Adrenal gland (tissue), 12 donors: ENCODE measurements around the gene RAD51B. TPM values are rescaled to one million over a fixed set of nuclear protein-coding genes. Genes with fewer than 3 reads are reported as not detected.
"Not testable (repeated sequence)": the region's sequence is repeated elsewhere in the genome, so short reads cannot be mapped to it uniquely, and the experiment has no call there.

Source experiments
- DNase-seq, 7 donors: peaks; one replicate each; pipeline ENCODE4 v3.0.0-alpha.2; 2019 to 2020
- H3K27ac ChIP-seq, 5 donors: fragments of 200-600 bp; sonication (generic) in 4 of 5; 1 replicate in 3 of 5; 2 replicates in 2 of 5; pipeline versions ENCODE4 v1.5.1 to v1.8.0; 2016 to 2020; ENCODE audit warnings: mild to moderate bottlenecking in 1 of 5
- H3K27me3 ChIP-seq: fragments of 200-600 bp; 2 replicates; pipeline ENCODE4 v1.8.0; 2021
- H3K36me3 ChIP-seq, 2 donors: fragments of 200-600 bp; replicated peaks in 1 of 2; 1 replicate in 1 of 2; 2 replicates in 1 of 2; pipeline versions ENCODE4 v1.5.1 to v1.8.0; 2018 to 2022
- H3K4me1 ChIP-seq, 2 donors: fragments of 200-600 bp; replicated peaks in 1 of 2; 1 replicate in 1 of 2; 2 replicates in 1 of 2; pipeline versions ENCODE4 v1.5.1 to v1.8.0; 2018 to 2021
- H3K4me3 ChIP-seq, 4 donors: fragments of 200-600 bp; sonication (generic) in 3 of 4; one replicate each; pipeline ENCODE4 v1.5.1; 2016 to 2018
- H3K9me3 ChIP-seq, 3 donors: fragments of 200-600 bp; sonication (generic) in 1 of 3; replicated peaks in 1 of 3; 1 replicate in 2 of 3; 2 replicates in 1 of 3; pipeline versions ENCODE4 v1.5.1 to v1.8.0; 2016 to 2021
- POLR2A ChIP-seq, 2 donors: fragments of 450-650 bp; IDR thresholded peaks; one replicate each; pipeline ENCODE4 v1.6.1; 2017; ENCODE audit warnings: antibody characterized with exemption in 2 of 2, mild to moderate bottlenecking in 2 of 2, moderate library complexity in 1 of 2
- WGBS, 4 donors: extraction: QIAGEN DNeasy Blood & Tissue Kit in 2 of 4; methylation state at CpG; one replicate each; pipeline versions ENCODE4 v1.1.5 to v1.1.7; 2013 to 2017; 5-methylcytosine and 5-hydroxymethylcytosine counted together
- intact Hi-C, 2 donors: fragments of 100-400 bp; cut with DNase I; formaldehyde crosslinking; loops; one replicate each; pipeline versions ENCODE4 v1.14.1 to v1.15.0; 2022 to 2023
- polyA plus RNA-seq, 3 donors: library from polyadenylated mRNA; stranded (reverse); fragments of 200-250 nt in 2 of 3; fragments of 350-450 nt in 1 of 3; fragmentation: Illumina TruSeq in 1 of 3; extraction: RNeasy Lipid Tissue Mini Kit (QIAGEN cat#74804) in 1 of 3; gene quantifications; one replicate each; pipeline ENCODE4 v1.2.3, GENCODE V29; 2013 to 2014
- total RNA-seq, 9 donors: library from RNA; depleted of rRNA in 4 of 9; stranded (reverse); fragments of >200 nt in 4 of 9; fragments of 120-200 nt in 1 of 9; fragmentation: NEBNext Ultra II Directional in 1 of 9; extraction: Animal tissue kit (Norgen Biotek cat#: 25700) in 1 of 9; gene quantifications; one replicate each; pipeline versions ENCODE4 v1.1.0 to v1.2.4, GENCODE V29; 2013 to 2023
- TF ChIP-seq, protein P1 (sequence below), 6 experiments: fragments of 450-650 bp in 4 of 6; fragments of 200-600 bp in 2 of 6; sonication (generic) in 1 of 6; IDR thresholded peaks; 1 replicate in 5 of 6; 2 replicates in 1 of 6; pipeline versions ENCODE4 v1.5.1 to v1.8.0; 2016 to 2021; ENCODE audit warnings: antibody characterized with exemption in 6 of 6, mild to moderate bottlenecking in 2 of 6, moderate library complexity in 1 of 6
- donor health status: healthy with polysubstance abuse.
- donor health status: Bipolar disorder and iron deficiency.
- donor health status: DM: yes; HTN: yes; CAD: no.
- donor health status: DM: no; HTN: no; CAD: no.
- donor health status: DM: no; HTN: no; CAD: no.
- donor health status: DM: yes; HTN: yes; CAD: no.

RAD51B gene
- total and polyA plus RNA-seq, 12 donors: 2.3 to 24.6 (median 12.4) TPM

DNA sequence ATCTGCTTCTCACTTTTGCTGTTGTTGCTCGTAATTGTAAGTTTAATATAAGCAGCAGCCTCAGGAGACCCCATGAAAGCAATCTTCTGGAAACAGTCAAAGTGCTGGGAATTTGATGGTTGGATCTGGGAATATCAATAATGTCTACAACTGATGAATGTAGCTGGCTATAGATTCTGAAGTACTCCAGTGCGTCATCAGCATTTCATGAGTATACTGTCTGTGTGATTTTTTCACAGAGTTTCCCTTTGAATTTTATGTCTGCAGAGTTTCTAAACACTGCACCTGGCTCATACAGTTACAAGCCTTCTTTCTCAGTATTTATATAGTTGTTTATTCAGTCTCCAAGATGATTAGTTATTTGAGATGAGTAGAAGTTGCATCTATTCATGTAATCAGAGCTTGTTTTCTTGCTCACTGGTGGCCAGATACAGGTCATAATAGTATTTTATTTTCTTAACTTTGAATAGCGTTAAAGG lies 222.3 kb downstream of the RAD51B start:
- H3K4me1 ChIP-seq: no peaks in the 10 kb centered on the region
- intact Hi-C loops: no loop called here

DNA sequence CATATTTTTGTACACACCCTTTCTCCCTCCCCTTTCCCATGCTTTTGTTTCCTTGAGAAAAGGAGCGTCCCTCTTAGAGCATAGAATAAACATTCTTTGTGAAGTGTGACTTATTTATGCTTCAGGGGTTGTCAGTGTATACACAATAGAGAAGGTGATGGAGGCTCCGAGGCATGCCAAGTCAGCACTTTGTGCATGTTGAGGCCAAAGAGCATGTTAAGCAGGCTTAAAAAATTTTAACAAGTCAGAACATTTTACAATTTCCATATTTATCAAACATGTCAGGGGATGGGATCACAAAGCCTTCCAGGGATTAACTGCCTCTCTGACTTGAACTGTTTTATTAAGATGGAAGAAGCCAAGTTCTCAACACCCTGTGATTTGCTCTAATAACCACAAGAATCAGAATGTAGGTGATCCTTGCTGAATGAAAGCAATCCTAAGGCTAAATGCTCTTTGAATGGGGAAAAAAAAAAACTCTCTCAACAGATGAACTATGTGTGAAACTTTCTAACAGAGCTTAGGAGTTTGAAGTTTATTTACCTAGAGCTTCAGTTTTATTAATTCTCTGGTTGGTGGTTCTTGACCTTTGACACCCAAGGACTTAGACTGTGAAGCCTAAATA lies 223.1 kb downstream of the RAD51B start:
- Histone ChIP-seq H3K36me3 (no peaks in the 10 kb centered on the region), H3K27ac (no peak overlapping the region), H3K4me1 (no peaks in the 10 kb centered on the region), H3K9me3 (no peaks in the 10 kb centered on the region), H3K27me3 (no peaks in the 10 kb centered on the region), H3K4me3 (no peak overlapping the region)
- TF ChIP-seq, protein P1, sequence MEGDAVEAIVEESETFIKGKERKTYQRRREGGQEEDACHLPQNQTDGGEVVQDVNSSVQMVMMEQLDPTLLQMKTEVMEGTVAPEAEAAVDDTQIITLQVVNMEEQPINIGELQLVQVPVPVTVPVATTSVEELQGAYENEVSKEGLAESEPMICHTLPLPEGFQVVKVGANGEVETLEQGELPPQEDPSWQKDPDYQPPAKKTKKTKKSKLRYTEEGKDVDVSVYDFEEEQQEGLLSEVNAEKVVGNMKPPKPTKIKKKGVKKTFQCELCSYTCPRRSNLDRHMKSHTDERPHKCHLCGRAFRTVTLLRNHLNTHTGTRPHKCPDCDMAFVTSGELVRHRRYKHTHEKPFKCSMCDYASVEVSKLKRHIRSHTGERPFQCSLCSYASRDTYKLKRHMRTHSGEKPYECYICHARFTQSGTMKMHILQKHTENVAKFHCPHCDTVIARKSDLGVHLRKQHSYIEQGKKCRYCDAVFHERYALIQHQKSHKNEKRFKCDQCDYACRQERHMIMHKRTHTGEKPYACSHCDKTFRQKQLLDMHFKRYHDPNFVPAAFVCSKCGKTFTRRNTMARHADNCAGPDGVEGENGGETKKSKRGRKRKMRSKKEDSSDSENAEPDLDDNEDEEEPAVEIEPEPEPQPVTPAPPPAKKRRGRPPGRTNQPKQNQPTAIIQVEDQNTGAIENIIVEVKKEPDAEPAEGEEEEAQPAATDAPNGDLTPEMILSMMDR (IDR thresholded peaks at IDR 0.05): no peak
- TF ChIP-seq POLR2A (IDR thresholded peaks at IDR 0.05): no peak
- no peak for DNase-seq
- 68 to 85% (median 79%) methylated on average over 2 of the region's 2 CpGs for WGBS, 4 donors
- intact Hi-C loops: no loop called here

More for the DNA sequence above, 222.3 kb downstream of the RAD51B start:
- no peak overlapping the region for H3K27ac ChIP-seq
- no peak overlapping the region for H3K4me3 ChIP-seq
- TF ChIP-seq, protein P1 (IDR thresholded peaks at IDR 0.05): no peak
- no peak for TF ChIP-seq POLR2A (IDR thresholded peaks at IDR 0.05)
- no peak for DNase-seq
- H3K9me3 ChIP-seq: no peaks in the 10 kb centered on the region
- no peaks in the 10 kb centered on the region for H3K36me3 ChIP-seq
- WGBS, 4 donors: 88 to 92% (median 91%) methylated on average over 3 of the region's 3 CpGs
- H3K27me3 ChIP-seq: no peaks in the 10 kb centered on the region

DNA sequence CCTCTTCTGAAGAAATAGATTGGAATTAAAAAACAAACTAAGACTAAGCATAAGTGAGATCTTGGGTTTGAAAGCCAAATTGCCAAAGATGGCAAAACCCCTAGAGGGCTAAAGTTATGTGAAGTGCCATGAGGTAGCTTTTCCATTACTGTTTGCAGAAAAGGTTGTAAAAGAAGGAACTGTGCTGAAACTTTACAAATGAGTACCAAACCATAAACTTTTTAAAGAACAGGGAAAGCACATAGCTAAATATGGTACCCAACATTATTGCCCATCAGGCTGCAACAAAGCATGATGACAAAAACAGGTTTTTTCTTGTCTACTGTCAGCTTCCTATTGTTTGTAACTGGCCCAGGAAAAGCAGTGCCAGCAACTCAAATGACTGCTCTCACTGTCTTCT lies 224.2 kb downstream of the RAD51B start:
- Histone ChIP-seq H3K4me1 (no peaks in the 10 kb centered on the region), H3K27ac (no peak overlapping the region), H3K36me3 (no peaks in the 10 kb centered on the region), H3K9me3 (no peaks in the 10 kb centered on the region), H3K27me3 (no peaks in the 10 kb centered on the region), H3K4me3 (no peak overlapping the region)
- intact Hi-C loops: no loop called here
- TF ChIP-seq POLR2A (IDR thresholded peaks at IDR 0.05): no peak
- TF ChIP-seq, protein P1 (IDR thresholded peaks at IDR 0.05): no peak
- no peak for DNase-seq

DNA sequence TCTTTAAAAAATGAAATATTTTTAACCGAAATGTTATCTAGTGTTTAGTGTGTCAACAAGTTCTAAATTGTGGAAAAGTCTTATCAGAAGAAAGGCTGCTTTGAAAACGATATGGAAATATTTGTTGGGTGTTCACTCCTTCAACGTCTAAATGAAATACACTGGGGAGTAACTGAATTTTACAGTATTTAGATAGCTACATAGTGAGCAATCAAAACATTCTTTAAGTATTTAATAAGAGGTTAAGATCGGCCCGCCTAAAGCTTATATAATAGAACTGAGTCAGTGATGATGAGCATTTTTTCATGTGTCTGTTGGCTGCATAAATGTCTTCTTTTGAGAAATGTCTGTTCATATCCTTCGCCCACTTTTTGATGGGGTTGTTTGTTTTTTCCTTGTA lies 228.3 kb downstream of the RAD51B start:
- intact Hi-C loops: no loop called here
- DNase-seq: no peak
- H3K27ac ChIP-seq: no peak overlapping the region
- H3K27me3 ChIP-seq: no peaks in the 10 kb centered on the region
- H3K4me3 ChIP-seq: no peak overlapping the region
- H3K36me3 ChIP-seq: no peaks in the 10 kb centered on the region
- no peak for TF ChIP-seq POLR2A (IDR thresholded peaks at IDR 0.05)
- TF ChIP-seq, protein P1 (IDR thresholded peaks at IDR 0.05): no peak
- H3K9me3 ChIP-seq: no peaks in the 10 kb centered on the region
- H3K4me1 ChIP-seq: no peaks in the 10 kb centered on the region
- 72 to 84% (median 81%) methylated on average over 6 of the region's 6 CpGs for WGBS, 4 donors

DNA sequence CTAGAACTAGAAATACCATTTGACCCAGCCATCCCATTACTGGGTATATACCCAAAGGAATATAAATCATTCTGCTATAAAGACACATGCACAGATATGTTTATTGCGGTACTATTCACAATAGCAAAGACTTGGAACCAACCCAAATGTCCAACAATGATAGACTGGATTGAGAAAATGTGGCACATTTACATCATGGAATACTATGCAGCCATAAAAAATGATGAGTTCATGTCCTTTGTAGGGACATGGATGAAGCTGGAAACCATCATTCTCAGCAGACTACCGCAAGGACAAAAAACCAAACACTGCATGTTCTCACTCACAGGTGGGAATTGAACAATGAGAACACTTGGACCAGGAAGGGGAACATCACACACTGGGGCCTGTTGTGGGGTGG lies 229.2 kb downstream of the RAD51B start:
- H3K36me3 ChIP-seq, H3K27ac ChIP-seq, H3K4me1 ChIP-seq, H3K9me3 ChIP-seq, H3K27me3 ChIP-seq, H3K4me3 ChIP-seq, intact Hi-C loops, DNase-seq: not testable (repeated sequence)
- 99 to 100% (median 100%) methylated on average over 2 of the region's 2 CpGs for WGBS, 4 donors
